GM19035 (cell line): ENCODE measurements around the gene RP9.

Source experiments
- ATAC-seq: cut with Tn5 transposase; IDR thresholded peaks from one replicate; pipeline ENCODE4 v1.9.1; 2021; ENCODE audit not compliant: unreplicated experiment

RP9 gene, protein sequence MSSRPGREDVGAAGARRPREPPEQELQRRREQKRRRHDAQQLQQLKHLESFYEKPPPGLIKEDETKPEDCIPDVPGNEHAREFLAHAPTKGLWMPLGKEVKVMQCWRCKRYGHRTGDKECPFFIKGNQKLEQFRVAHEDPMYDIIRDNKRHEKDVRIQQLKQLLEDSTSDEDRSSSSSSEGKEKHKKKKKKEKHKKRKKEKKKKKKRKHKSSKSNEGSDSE

DNA sequence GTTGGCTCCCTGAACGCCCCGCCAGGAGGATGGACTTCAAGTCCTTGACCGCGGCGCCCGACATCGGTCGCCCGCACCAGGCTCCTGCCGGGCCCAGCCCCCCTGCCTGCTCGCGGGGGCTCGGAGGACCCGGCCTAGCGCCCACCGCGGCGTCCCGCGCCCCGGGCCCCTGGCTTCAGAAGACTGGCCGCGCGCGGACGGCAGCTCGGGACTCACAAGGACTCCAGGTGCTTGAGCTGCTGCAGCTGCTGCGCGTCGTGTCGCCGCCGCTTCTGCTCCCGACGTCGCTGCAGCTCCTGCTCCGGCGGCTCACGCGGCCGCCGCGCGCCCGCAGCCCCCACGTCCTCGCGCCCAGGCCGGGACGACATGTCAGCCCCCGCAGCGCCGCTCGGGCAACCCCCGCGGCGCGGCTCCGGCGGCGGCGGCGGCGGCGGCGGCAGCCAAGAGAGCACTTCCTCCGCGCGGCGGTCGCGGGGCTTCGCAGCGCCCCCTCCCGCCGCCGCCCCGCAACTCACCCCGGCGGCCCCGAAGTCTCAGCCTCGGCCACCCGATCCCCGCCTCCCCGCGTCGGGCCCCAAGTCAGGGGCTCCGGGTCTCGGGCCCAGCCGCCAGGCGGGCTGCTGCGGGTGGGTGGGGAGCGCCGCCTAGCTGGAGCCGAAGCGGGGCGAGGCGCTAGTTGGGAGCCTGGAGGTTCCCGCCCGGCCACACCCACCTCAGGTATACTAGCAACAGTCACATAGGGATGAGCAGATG, at the start of gene RP9:
TSS of gene RP9 (minus strand) at position 400 of the 753 bp plus-strand sequence. CDS start at position 368, 32 bp downstream.
- peak; percentile 85 for ATAC-seq

DNA sequence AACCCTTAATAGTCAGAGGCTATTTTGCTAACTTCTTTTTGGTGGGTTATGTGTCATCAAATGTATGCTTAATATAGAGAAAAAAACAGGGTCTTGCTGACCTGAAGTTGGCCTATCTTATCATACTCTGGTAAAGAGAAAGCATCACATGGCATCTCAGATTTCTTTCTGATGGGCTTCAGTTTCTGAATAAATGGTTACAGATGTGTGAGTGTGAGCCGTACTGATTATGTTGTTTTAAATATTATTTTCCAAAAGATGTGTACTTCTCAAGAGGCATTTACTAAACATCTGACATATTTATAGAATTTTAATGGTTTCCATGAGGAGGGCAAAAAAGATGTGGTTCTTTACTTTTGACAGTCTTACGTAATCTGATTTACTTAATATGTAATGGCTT, 48.6 kb upstream of the RP9 start:
- ATAC-seq = no peak

DNA sequence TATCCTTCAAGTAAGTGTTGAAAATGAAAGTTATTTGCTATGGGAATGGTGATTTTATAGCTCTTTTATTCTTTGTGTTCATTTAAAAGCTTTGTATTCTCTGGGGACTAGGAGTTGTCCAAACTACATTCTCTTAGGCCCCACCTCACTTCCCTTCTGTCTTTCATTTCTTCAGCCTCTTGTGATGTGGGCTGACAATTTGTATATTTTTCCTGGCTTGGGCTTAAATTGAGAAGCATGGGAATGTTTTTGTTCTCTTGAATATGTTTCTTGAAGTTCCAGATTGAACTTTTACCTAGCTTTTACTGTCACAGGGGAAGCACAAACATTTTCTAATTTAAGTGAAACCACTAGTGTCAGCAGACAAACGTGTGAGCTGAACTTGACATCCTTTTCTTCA, 48.1 kb upstream of the RP9 start:
- ATAC-seq = no peak

DNA sequence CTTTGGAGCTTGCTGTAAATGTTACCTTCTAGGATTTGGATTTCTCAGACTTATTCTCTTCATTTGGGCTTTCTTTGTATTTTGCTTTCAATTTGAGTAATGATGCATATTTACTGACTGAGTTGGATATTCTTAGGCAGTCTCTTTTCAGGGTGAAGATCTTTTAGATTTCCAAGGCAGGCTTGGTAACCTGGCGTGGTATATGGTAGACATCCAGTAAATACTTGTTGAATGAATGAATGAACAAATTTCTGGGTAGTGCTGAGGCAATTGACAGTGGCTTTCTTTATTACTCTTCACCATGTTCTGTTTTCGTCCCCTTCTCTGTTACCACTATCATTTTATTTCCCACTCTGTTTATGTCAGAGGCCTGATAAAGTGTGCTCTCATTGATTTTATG, 47.2 kb upstream of the RP9 start:
- no peak for ATAC-seq

DNA sequence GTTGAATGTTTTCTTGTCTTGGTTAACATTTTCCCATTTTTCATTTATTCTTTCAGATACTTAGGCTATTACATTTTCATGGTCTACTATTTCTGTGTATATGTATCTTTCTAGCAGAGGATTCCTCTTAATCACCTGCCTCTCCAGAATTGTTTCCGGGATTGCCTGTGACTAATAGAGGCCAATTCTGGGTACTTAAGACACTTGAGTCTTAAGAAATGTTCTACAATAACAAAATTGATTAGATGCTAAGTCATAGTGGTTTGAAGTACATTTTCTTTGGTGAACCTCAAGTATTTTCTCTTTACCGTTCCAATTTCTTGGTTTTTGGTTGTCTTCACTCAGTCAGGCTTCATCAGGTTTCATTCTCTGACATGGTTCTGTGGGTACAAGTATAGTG, 46.6 kb upstream of the RP9 start:
- no peak for ATAC-seq

DNA sequence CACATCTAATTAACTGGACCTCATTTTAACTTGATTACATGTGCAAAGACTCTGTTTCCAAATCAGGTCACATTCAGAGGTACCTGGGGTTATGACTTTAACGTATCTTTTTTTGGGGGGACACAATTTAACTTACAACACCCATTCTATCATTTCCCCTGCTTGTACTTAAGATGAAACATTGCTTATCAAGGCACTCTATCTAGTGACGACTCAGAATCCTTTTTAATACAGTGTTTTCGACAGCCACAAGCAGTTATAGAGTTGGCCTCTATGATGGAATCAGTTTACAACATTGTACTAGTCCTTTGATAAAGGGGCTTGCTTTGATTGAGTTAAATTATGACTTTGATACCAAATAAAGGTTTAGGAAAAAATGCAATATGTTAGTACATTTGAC, 42.9 kb upstream of the RP9 start:
- no peak for ATAC-seq

DNA sequence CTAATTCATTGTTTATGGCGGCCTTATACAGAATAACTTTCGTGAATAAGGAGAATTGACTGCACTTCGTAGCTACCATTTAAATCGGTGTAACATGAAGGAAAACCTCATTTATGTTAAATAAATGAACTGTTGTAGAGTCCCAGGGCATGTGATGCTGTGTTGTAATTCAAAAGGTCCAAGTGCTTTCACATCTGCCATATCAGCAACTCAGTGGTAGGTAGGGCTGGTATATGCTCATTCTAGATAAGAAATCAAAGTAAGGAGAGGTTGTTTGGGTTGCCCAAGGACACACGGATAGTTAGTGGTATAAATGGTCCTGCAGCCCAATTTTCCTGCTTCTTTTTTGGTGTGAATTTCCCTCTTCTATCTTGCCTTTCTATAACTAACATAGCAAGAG, 36.0 kb upstream of the RP9 start:
- ATAC-seq = no peak

DNA sequence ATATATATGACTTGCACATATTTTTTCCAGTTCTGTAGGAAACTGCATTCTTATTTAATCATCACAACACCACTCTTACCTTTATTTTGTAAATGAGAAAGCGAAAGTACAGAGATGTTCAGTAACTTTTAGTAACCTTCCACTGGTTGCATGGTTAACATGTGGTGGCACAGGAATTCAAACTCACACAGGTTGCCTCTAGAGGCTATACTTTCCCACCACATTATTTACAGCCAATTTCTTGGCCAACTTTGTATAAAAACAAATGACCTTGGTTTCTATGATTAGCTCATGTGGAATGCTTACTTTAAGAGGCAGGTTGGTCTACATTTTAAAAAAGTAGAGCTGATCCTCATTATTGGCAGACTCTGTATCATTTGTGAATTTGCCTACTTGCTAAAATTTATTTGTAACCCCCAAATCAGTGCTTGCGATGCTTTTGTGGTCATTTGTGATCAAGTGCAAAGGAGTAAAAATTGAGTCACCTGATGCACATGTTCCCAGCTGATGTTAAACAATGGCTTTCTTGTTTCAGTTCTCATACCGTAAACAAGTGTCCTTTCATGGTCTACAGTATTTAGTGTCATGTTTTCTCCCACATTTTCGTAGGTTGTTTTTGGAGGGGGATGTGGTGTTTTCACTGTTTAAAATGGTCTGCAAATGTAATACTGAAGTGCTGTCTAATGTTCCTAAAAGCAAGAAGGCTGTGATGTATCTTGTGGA, 35.0 kb upstream of the RP9 start:
- ATAC-seq = no peak

DNA sequence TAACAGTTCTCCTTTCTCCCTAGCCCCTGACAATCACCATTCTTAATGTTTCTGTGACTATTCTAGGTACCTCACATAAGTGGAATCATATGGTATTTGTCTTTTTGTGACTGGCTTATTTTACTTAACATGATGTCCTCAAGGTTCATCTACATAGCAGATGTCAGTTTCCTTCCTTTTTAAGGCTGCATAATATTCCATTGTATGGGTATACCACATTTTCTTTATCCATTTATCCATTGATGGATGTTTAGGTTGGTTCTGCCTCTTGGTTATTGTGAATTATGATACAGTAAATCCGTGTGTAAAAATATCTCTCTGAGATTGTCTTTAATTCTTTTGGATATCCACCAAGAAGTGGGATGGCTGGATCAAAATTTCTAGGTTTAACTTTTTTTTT, 33.4 kb upstream of the RP9 start:
- ATAC-seq = no peak

DNA sequence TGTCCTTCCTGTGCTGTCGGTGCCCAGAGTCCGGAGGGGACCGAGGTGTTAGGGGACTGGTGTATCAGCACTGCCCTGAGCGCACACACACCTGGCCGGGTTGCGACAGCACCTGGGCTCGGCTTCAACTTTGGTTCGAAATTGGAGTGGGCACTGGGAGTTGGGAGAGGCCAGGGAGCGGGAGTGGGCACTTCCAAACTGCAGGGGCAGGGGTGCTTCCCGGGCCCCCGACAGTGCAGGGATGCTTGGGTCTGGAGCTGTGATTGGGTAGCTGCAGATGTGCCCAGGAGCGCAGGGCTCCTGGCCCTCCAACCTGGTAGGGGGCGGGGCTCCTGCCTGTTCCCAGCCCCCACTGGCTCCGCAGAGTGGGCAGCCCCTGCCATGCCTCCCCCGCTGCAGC, 27.9 kb upstream of the RP9 start:
- no peak for ATAC-seq

DNA sequence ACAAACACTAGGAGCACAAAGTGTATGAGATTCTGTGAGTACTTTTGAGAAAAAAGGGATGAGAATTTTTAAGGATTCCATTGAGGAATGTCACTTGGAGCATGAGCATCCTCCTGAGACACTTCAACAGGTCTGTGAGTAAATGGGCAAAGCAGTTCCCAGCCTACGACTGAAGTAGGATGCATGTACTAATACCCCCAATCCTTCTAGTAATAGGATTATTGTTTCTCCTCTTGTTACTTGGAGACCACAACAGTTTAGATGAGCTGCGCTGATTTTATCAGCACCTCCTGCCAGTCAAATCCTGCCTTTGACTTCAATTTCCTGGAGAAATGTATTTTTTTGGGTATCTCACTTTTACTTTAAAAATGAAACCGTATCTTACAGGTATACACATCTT, 21.0 kb upstream of the RP9 start:
- no peak for ATAC-seq

DNA sequence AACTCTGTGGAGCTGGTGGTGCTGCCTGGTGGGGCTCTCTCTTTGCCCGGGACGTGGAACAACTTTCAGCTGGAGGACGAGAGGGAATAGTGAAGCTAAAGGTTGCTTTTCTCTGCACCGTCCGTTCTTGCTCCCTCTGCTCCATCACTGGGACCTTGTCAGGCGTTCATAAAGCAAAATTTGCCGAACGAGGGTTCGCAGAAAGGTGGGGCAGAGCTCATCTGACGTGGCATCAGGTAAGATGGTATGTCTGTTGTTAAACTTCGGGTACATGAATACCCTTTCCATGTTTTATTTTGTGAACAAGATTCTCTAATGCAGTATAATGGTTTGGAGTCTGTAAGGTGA, 20.6 kb upstream of the RP9 start:
- ATAC-seq = peak; percentile 3

DNA sequence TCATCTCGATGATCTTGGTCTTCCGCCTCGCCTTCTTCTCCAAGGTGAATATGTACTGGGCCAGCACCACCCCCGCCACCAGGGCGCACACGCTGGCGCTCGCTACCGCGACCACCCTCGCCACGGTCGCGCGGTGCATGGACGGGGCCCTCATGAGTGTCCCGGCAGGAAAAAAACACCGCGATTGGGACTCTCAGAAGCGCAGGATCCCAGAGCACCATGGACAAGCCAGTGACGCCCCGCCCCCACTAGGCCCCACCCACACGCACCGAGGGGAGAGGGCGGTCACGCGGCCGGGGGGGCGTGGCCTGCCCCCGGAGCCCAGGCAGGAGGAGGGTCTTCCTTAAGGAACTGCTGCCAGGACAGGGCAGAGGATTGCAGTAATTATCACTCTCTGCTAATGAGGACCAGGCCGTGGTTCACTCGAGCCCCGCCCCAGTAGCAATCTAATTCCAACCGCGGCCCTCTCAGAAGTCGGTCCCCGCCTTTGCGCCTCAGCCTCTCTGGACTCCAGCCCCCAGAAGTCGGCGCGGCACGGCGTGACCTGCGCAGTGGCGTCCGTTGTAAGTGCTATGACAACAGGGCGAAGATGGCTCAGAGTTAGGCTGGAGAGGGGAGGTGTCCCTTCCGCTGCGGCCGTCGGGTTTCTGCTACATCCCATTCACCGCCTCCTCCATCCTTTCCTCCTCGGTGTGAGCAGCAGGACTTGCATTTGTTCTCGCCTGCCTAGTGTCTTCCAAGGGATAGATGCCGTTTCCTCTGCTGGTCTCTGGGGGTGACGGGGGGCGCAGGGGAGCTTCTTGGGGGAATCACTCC, 20.0 kb upstream of the RP9 start, which contains the start of gene BBS9:
TSS of gene BBS9 (plus strand) at position 575 of the 816 bp plus-strand sequence. CDS start 16,689 bp downstream, outside the sequence.
- ATAC-seq = peak; percentile 100

DNA sequence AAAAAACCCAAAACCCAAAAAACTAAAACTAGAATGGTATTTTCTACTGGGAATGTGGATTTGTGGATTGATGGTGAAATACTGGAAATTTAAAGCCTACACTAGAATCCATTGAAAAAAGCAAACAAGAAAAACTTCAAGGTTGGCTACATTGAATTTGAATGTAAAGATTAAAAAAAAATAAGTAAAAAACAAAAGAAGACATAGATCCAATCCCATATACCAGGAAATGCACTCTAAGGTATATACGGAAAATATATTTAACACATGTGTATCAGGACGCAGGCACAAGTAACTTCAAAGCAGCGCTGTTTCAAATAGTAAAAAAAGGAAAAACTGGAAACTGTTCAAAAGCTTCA, 19.4 kb upstream of the RP9 start:
- no peak for ATAC-seq

DNA sequence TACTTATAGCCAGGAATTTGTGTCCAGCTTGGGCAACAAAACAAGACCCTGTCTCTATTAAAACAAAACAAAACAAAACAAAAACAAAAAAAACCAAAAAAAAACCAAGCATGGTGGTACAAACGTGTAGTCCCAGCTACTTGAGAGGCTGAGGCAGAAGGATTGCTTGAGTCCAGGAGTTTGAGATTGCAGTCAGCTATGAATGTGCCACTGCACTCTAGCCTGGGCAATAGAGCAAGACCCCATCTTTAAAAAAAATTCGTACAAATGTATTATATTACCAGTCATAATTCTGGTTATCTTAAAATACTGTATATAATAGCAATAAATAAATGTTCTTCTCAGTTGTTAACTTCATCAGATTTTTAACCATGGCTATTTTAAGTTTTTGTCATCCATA, 17.9 kb upstream of the RP9 start:
- no peak for ATAC-seq

DNA sequence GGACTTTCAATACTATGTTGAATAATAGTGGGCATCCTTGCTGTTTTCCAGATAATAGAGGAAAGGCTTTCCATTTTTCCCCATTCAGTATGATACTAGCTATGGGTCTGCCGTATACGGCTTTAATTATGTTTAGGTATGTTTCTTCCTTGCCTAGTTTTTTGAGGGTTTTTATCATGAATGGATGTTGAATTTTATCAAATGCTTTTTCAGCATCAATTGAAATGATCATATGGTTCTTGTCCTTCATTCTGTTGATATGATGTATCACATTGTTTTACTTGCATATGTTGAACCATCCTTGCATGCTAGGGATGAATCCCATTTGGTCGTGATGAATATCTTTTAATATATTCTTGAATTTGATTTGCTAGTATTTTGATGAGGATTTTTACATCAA, 9.2 kb upstream of the RP9 start:
- ATAC-seq = no peak

DNA sequence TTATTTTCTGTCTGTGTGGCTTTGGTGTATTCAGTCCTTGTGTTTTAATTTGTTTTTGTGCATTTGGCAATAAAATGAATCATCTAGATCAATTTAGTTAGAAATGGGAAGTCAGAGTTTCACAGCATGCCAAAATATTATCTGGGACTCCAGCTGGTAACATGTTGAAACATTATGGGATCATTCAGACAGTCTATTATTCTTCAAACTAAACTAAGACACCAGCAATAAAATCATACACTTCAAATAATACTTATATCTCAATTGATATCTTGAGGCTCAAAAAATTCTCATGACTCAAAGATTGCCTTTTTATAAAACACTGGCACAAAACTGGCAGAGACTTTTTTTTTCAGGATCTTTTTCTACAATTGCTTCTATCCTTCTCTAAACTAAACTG, 5.8 kb upstream of the RP9 start:
- no peak for ATAC-seq

DNA sequence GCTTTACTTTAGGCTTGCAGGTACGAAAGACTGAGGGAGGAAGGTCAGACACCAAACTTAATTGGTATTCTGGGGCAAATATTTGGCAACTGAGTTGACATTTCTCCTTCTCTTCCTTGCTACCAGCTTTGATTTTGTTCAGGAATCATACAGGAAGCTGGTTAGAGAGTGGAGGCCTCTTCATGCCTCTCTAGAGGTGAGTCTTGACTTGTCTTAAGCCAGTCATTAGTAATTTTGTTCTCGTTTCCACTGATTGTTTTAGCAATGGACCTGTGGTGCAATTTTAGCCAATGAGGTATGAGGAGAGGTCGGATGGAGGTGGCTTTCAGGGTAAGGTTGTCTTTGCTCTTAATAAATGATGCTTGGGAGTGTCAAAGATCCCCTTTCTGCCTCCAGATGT, 2.4 kb upstream of the RP9 start:
- ATAC-seq = no peak

DNA sequence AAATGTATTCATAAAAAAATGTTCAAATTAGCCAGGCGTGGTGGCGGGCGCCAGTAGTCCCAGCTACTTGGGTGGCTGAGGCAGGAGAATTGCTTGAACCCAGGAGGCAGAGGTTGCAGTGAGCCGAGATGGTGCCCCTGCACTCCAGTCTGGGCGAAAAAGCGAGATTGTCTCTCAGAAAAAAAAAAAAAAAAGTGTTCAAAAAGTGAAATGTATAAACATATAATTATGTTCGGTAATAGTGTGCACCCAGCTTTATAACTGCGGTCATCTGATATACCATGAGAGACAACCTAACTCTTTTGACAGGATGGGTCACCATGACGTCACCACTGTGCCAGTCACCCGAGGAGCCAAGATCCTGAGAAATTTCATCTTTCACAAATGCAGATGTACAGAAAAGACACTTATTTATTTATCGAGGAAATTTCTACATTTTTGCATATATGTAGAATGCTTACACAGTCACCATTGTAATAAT, 594 bp upstream of the RP9 start:
- no peak for ATAC-seq

DNA sequence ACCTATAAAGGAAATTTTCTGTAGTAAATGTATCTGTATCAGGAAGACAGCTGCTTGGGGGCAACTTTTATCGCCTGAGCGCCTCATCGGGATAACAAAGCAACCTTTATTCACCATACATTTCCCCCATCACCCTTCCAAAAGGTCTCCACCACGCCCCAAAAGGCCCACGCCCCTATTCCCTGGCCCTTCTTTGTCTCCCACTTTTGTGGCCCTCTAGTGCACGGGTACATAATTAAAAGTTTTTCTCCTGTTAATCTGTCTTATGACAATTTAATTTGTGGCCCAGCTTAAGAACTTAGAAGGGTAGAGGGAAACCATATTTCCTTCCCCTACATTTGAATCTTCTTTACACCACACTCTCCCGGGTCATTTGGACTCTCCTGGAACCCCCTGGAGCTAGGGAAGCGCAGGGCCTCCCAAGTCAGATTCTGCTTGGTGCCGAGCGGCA, 625 bp downstream of the RP9 start:
- ATAC-seq = peak; percentile 11
